T-cell (primary cell): Measurements from ENCODE around the gene IFNA13. TPM values are rescaled to one million over a fixed set of nuclear protein-coding genes. Genes with fewer than 3 reads are reported as not detected.

Experiments used
- ATAC-seq, 4 experiments: fragments of 200-7000 bp in 3 of 4; fragments of 150-1000 bp in 1 of 4; cut with Tn5 transposase; replicated peaks in 1 of 4; 1 replicate in 3 of 4; 2 replicates in 1 of 4; pipeline ENCODE4 v1.10.0; 2021; ENCODE audit warnings: moderate library complexity in 3 of 4, mild to moderate bottlenecking in 2 of 4, moderate number of reproducible peaks in 1 of 4
- CTCF ChIA-PET, 2 donors: fragments of 300-600 bp; sonication (Branson Sonifier 250); formaldehyde crosslinking; loops; one replicate each; lab custom pipeline; 2022; ENCODE audit warnings: antibody characterized with exemption in 2 of 2; lab: Charles Lee
- POLR2A ChIA-PET, 2 donors: fragments of 300-600 bp; sonication (Branson Sonifier 250); formaldehyde crosslinking; loops; one replicate each; lab custom pipeline; 2022; ENCODE audit warnings: antibody characterized with exemption in 2 of 2; lab: Charles Lee
- DNase-seq, 35 experiments: peaks; one replicate each; pipeline versions ENCODE4 v3.0.0 to v3.0.0-alpha.2; 2013 to 2023
- H3K27ac ChIP-seq: one replicate; pipeline ENCODE4 v1.5.1; 2013; ENCODE audit warnings: low read length
- H3K27me3 ChIP-seq, 2 experiments: replicated peaks in 1 of 2; 1 replicate in 1 of 2; 2 replicates in 1 of 2; pipeline versions ENCODE4 v1.6.1 to v1.7.0; 2013; ENCODE audit warnings: low read length in 1 of 2, mixed read lengths in 1 of 2; ENCODE audit not compliant: control insufficient read depth in 2 of 2, insufficient read depth in 2 of 2; ENCODE audit errors: extremely low read depth in 1 of 2
- H3K36me3 ChIP-seq, 2 donors: 1 replicate in 1 of 2; 2 replicates in 1 of 2; pipeline versions ENCODE4 v1.6.1 to v1.7.0; 2013; ENCODE audit warnings: low read length in 1 of 2; ENCODE audit not compliant: control insufficient read depth in 2 of 2, insufficient read depth in 1 of 2; ENCODE audit errors: extremely low read depth in 1 of 2
- H3K4me1 ChIP-seq, 2 experiments: 1 replicate in 1 of 2; 2 replicates in 1 of 2; pipeline versions ENCODE4 v1.6.1 to v1.7.0; 2013; ENCODE audit warnings: low read length in 2 of 2, mixed read lengths in 1 of 2; ENCODE audit not compliant: insufficient read depth in 2 of 2, control insufficient read depth in 1 of 2; ENCODE audit errors: extremely low read depth in 1 of 2
- H3K4me3 ChIP-seq, 2 donors: 1 replicate in 1 of 2; 2 replicates in 1 of 2; pipeline versions ENCODE4 v1.5.1 to v1.7.0; 2013; ENCODE audit warnings: mild to moderate bottlenecking in 2 of 2, low read length in 1 of 2, moderate library complexity in 1 of 2; ENCODE audit not compliant: control insufficient read depth in 1 of 2; ENCODE audit errors: extremely low read depth in 1 of 2
- H3K9me3 ChIP-seq: 2 replicates; pipeline ENCODE4 v1.7.0; 2013
- H3K27ac Mint-ChIP-seq, 2 donors: one replicate each; pipeline ENCODE4 v1.8.0; 2020 to 2021; ENCODE audit warnings: mild to moderate bottlenecking in 2 of 2, mixed read lengths in 2 of 2
- H3K27me3 Mint-ChIP-seq, 2 donors: one replicate each; pipeline ENCODE4 v1.8.0; 2021 to 2022; ENCODE audit warnings: mixed read lengths in 2 of 2
- H3K36me3 Mint-ChIP-seq: one replicate; pipeline ENCODE4 v1.8.0; 2021; ENCODE audit warnings: mixed read lengths
- H3K4me1 Mint-ChIP-seq, 3 donors: one replicate each; pipeline ENCODE4 v1.8.0; 2020 to 2022; ENCODE audit warnings: mixed read lengths in 3 of 3, mild to moderate bottlenecking in 1 of 3
- H3K4me3 Mint-ChIP-seq, 3 donors: one replicate each; pipeline ENCODE4 v1.8.0; 2020 to 2022; ENCODE audit warnings: mild to moderate bottlenecking in 3 of 3, mixed read lengths in 3 of 3, moderate library complexity in 3 of 3
- H3K9me3 Mint-ChIP-seq, 3 donors: one replicate each; pipeline ENCODE4 v1.8.0; 2020 to 2022; ENCODE audit warnings: mixed read lengths in 3 of 3
- WGBS: methylation state at CpG from one replicate; pipeline ENCODE4 v1.1.5; 2013; ENCODE audit warnings: missing lambda C conversion rate; ENCODE audit not compliant: insufficient coverage; 5-methylcytosine and 5-hydroxymethylcytosine counted together
- total RNA-seq, 35 experiments: library from RNA in 6 of 35; stranded (reverse) in 6 of 35; fragments of 120-200 nt in 1 of 35; gene quantifications; one replicate each; pipeline versions ENCODE4 v1.2.1 to v1.2.4 and lab custom pipeline; 2013 to 2026

The IFNA13 gene
- total RNA-seq, 5 donors from 2014 or later (not counting 1 experiment from before 2014, with no cell fraction given) = not detected

- Mint-ChIP-seq H3K27ac (no peak within 1 kb of the TSS), H3K9me3 (no peaks in the 10 kb centered on the region), H3K27me3 (peaks cover 12 to 23% of the 10 kb centered on the region in 2 donors), H3K4me1 (peaks cover 0 to 9% (median 6%) of the 10 kb centered on the region in 3 donors), H3K36me3 (no peaks in the 10 kb centered on the region), H3K4me3 (no peak within 1 kb of the TSS)
- DNase-seq (no peak), ATAC-seq (no peak)
- ChIA-PET POLR2A (no interaction called here), CTCF (interaction anchor here (1.1 to 2.4 kb wide), 4 partner anchors 11 to 82 kb away, joined by 3 to 9 read pairs (median 6); no protein-coding TSS in a partner anchor)
- H3K27ac ChIP-seq = no peak within 1 kb of the TSS
- no peaks in the 10 kb centered on the region for H3K36me3 ChIP-seq
- H3K9me3 ChIP-seq = no peaks in the 10 kb centered on the region
- peaks cover 0 to 3% of the 10 kb centered on the region in 2 experiments for H3K4me1 ChIP-seq
- WGBS = no CpG with 5 or more reads among the region's 1 CpG
- no peaks in the 10 kb centered on the region for H3K27me3 ChIP-seq
- no peak within 1 kb of the TSS for H3K4me3 ChIP-seq
These were observed 41.0 kb upstream of the IFNA13 start, which contains the start of gene IFNA8 for GRCh38 chr9:21408817-21409216. Gene IFNA8, plus strand, starts transcription at chr9:21409117. Its CDS starts 60 bp downstream, at chr9:21409177.

DNA sequence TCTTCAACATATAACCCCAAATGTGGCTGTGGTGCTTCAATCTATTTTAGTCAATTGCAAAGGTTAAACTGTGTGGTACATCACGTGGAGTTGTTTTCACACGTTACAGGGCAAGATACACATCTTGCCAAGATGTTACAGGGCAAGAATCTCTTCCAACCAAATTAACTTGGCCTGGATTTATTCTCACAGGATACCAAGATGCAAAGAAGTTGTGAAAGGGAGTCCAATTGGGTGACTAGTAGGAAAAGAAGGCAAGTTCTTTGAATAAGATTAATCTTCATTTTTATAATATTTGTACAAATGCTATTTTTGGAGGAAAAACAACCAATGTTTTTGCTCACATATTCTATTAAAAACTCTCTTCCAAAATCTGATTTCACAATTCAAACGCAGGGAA, 36.3 kb upstream of the IFNA13 start:
- Histone ChIP-seq H3K36me3 (no peaks in the 10 kb centered on the region), H3K9me3 (no peaks in the 10 kb centered on the region), H3K4me1 (peaks cover 7 to 9% of the 10 kb centered on the region in 2 experiments), H3K27me3 (peaks cover 6 to 11% of the 10 kb centered on the region in 2 experiments), H3K4me3 (no peak overlapping the region), H3K27ac (no peak overlapping the region)
- Mint-ChIP-seq H3K9me3 (no peaks in the 10 kb centered on the region), H3K36me3 (no peaks in the 10 kb centered on the region), H3K4me1 (peaks cover 0 to 9% (median 9%) of the 10 kb centered on the region in 3 donors), H3K27me3 (peaks cover 31 to 41% of the 10 kb centered on the region in 2 donors), H3K4me3 (no peak overlapping the region), H3K27ac (peak overlapping the region in 1 of 2 donors; percentile 11)
- CTCF ChIA-PET = interaction anchor here in 1 of 2 donors (0.7 kb wide), 1 partner anchor 90 kb away, joined by 3 read pairs; no protein-coding TSS in a partner anchor
- POLR2A ChIA-PET = interaction anchor here in 1 of 2 donors (0.6 to 0.7 kb wide), 2 partner anchors 34 to 588 kb away, joined by 3 read pairs; no protein-coding TSS in a partner anchor
- ATAC-seq = no peak
- DNase-seq = no peak
- no CpG with 5 or more reads among the region's 3 CpGs for WGBS

GRCh38 chr9:21402386-21403251, 34.8 kb upstream of the IFNA13 start:
- Mint-ChIP-seq H3K27me3 (peaks cover 37 to 51% of the 10 kb centered on the region in 2 donors), H3K4me3 (peak overlapping the region; percentile 40 to 62 (median 57)), H3K9me3 (no peaks in the 10 kb centered on the region), H3K4me1 (peaks cover 0 to 9% (median 9%) of the 10 kb centered on the region in 3 donors), H3K27ac (no peak overlapping the region), H3K36me3 (no peaks in the 10 kb centered on the region)
- Histone ChIP-seq H3K27me3 (peaks cover 6 to 13% of the 10 kb centered on the region in 2 experiments), H3K36me3 (no peaks in the 10 kb centered on the region), H3K4me1 (peaks cover 7 to 9% of the 10 kb centered on the region in 2 experiments), H3K4me3 (peak overlapping the region; percentile 4 to 57), H3K9me3 (no peaks in the 10 kb centered on the region), H3K27ac (no peak overlapping the region)
- ATAC-seq = peak in 3 of 4 experiments; percentile 41 to 53 (median 43)
- DNase-seq = peak in 2 of 35 experiments; percentile 6 to 18
- ChIA-PET CTCF (interaction anchor here in 1 of 2 donors (0.8 to 1.0 kb wide), 2 partner anchors 73 to 76 kb away, joined by 3 to 4 read pairs; no protein-coding TSS in a partner anchor), POLR2A (interaction anchor here in 1 of 2 donors (0.7 kb wide), 1 partner anchor 50 kb away, joined by 4 read pairs; no protein-coding TSS in a partner anchor)
- 4% methylated on average over 53 of the region's 53 CpGs for WGBS

DNA sequence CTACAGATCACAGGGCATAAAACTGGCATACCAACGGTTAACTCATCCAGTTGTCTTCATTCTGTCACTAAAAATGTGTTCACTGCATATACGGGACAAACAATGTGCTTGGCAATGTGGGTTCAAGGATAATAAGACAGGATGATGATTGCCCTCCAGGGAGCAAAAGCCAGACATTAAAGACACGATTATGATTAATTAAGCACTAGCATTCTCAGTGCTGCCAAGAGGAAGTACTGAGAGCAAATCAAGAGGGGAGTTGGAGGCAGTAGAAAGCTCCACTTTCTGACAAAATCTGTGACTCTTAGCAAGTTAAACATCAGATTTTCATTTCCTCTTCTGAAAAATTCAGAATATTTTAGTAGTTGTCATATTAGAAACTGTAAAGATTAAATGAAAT, 32.1 kb upstream of the IFNA13 start:
- Histone ChIP-seq H3K9me3 (no peaks in the 10 kb centered on the region), H3K4me3 (no peak overlapping the region), H3K36me3 (no peaks in the 10 kb centered on the region), H3K27me3 (peaks cover 8 to 20% of the 10 kb centered on the region in 2 experiments), H3K27ac (no peak overlapping the region), H3K4me1 (peaks cover 7 to 17% of the 10 kb centered on the region in 2 experiments)
- 67% methylated on average over 1 of the region's 3 CpGs for WGBS
- no peak overlapping the region for H3K4me3 Mint-ChIP-seq
- H3K27me3 Mint-ChIP-seq = peaks cover 46 to 71% of the 10 kb centered on the region in 2 donors
- peaks cover 11 to 16% (median 14%) of the 10 kb centered on the region in 3 donors for H3K4me1 Mint-ChIP-seq
- H3K9me3 Mint-ChIP-seq = no peaks in the 10 kb centered on the region
- H3K36me3 Mint-ChIP-seq = no peaks in the 10 kb centered on the region
- ChIA-PET POLR2A (no interaction called here), CTCF (no interaction called here)
- no peak for DNase-seq
- H3K27ac Mint-ChIP-seq = no peak overlapping the region
- ATAC-seq = no peak

DNA sequence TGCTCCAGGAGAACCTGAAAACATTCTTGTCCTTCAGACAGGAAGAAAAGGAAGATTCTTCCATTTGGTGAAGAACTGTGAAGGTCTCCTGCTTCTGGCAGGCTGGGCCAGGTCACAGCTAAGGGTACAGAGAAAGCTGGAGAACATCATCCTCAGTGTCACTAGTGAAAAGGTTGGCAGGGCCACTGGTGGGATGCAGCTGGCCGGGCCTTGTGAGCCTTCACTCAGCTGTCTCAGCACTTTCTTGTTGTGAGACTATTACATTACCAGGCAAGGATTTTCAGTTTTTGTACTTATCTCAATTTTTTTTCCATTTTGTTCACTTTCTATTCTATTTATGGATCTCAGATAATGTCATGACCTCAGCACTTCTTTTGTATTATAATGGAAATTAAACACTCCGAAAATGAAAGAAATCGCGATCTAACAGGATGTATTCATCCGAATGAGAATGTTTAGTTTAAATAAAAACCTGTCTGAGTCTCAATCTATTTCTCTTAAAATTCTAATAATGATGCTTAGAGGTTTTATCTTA, 31.2 kb upstream of the IFNA13 start:
- Histone ChIP-seq H3K4me3 (no peak overlapping the region), H3K27ac (no peak overlapping the region), H3K9me3 (no peaks in the 10 kb centered on the region), H3K27me3 (peaks cover 8 to 20% of the 10 kb centered on the region in 2 experiments), H3K4me1 (peaks cover 7 to 17% of the 10 kb centered on the region in 2 experiments), H3K36me3 (no peaks in the 10 kb centered on the region)
- no peak overlapping the region for H3K27ac Mint-ChIP-seq
- H3K4me1 Mint-ChIP-seq = peaks cover 11 to 16% (median 14%) of the 10 kb centered on the region in 3 donors
- peaks cover 46 to 69% of the 10 kb centered on the region in 2 donors for H3K27me3 Mint-ChIP-seq
- ATAC-seq (no peak), DNase-seq (no peak)
- no peak overlapping the region for H3K4me3 Mint-ChIP-seq
- CTCF ChIA-PET = interaction anchor here (0.6 to 2.1 kb wide), 4 partner anchors 65 to 80 kb away, joined by 3 to 21 read pairs (median 4); no protein-coding TSS in a partner anchor
- H3K36me3 Mint-ChIP-seq = no peaks in the 10 kb centered on the region
- H3K9me3 Mint-ChIP-seq = no peaks in the 10 kb centered on the region
- POLR2A ChIA-PET = no interaction called here
- no CpG with 5 or more reads among the region's 5 CpGs for WGBS
